ENCODE data around the gene MSRB2.

MSRB2 gene

GRCh38 chr10:23099079-23099478, 3.7 kb downstream of the MSRB2 start:
- no peak overlapping the region for H3K4me3 ChIP-seq
- H3K9ac ChIP-seq (ENCODE audit: insufficient read length), result no peak overlapping the region
- no peak for DNase-seq (ENCODE audit: low read depth, low spot score)
- TF ChIP-seq POLR2AphosphoS5 (IDR thresholded peaks at IDR 0.05; ENCODE audit: borderline replicate concordance, low read depth, low read length) (no peak), EZH2 (IDR thresholded peaks at IDR 0.05) (no peak), FOXP2 (optimal IDR thresholded peaks at IDR 0.05; ENCODE audit: control extremely low read depth, extremely low read length, insufficient read depth) (no peak)
- H3K36me3 ChIP-seq (ENCODE audit: insufficient read depth, low read length), result no peaks in the 10 kb centered on the region
- no peak overlapping the region for H3K27ac ChIP-seq
- no peaks in the 10 kb centered on the region for H3K9me3 ChIP-seq (ENCODE audit: low read depth, low read length)

- no peaks in the 10 kb centered on the region for H3K36me3 ChIP-seq (ENCODE audit: insufficient read depth, low read length)
- TF ChIP-seq EZH2 (IDR thresholded peaks at IDR 0.05), result no peak
- no peak for TF ChIP-seq POLR2AphosphoS5 (IDR thresholded peaks at IDR 0.05; ENCODE audit: borderline replicate concordance, low read depth, low read length)
- TF ChIP-seq FOXP2 (optimal IDR thresholded peaks at IDR 0.05; ENCODE audit: control extremely low read depth, extremely low read length, insufficient read depth), result no peak
- no peak overlapping the region for H3K27ac ChIP-seq
- no peak for DNase-seq (ENCODE audit: low read depth, low spot score)
- H3K9me3 ChIP-seq (ENCODE audit: low read depth, low read length), result no peaks in the 10 kb centered on the region
- no peak overlapping the region for H3K4me3 ChIP-seq
- no peak overlapping the region for H3K9ac ChIP-seq (ENCODE audit: insufficient read length)
Measured at GRCh38 chr10:23099816-23100215, 4.4 kb downstream of the MSRB2 start.

GRCh38 chr10:23100331-23101030, 5.1 kb downstream of the MSRB2 start:
- H3K27ac ChIP-seq, result no peak overlapping the region
- no peak for DNase-seq (ENCODE audit: low read depth, low spot score)
- H3K36me3 ChIP-seq (ENCODE audit: insufficient read depth, low read length), result no peaks in the 10 kb centered on the region
- H3K4me3 ChIP-seq, result no peak overlapping the region
- H3K9me3 ChIP-seq (ENCODE audit: low read depth, low read length), result no peaks in the 10 kb centered on the region
- no peak overlapping the region for H3K9ac ChIP-seq (ENCODE audit: insufficient read length)
- TF ChIP-seq EZH2 (IDR thresholded peaks at IDR 0.05) (no peak), FOXP2 (optimal IDR thresholded peaks at IDR 0.05; ENCODE audit: control extremely low read depth, extremely low read length, insufficient read depth) (no peak), POLR2AphosphoS5 (IDR thresholded peaks at IDR 0.05; ENCODE audit: borderline replicate concordance, low read depth, low read length) (no peak)

GRCh38 chr10:23106331-23107072, 11.1 kb downstream of the MSRB2 start:
- no peak overlapping the region for H3K27ac ChIP-seq
- TF ChIP-seq FOXP2 (optimal IDR thresholded peaks at IDR 0.05; ENCODE audit: control extremely low read depth, extremely low read length, insufficient read depth), result no peak
- no peak for TF ChIP-seq EZH2 (IDR thresholded peaks at IDR 0.05)
- TF ChIP-seq POLR2AphosphoS5 (IDR thresholded peaks at IDR 0.05; ENCODE audit: borderline replicate concordance, low read depth, low read length), result no peak
- no peak for DNase-seq (ENCODE audit: low read depth, low spot score)
- no peaks in the 10 kb centered on the region for H3K36me3 ChIP-seq (ENCODE audit: insufficient read depth, low read length)
- no peaks in the 10 kb centered on the region for H3K9me3 ChIP-seq (ENCODE audit: low read depth, low read length)
- no peak overlapping the region for H3K9ac ChIP-seq (ENCODE audit: insufficient read length)
- H3K4me3 ChIP-seq, result no peak overlapping the region

GRCh38 chr10:23110722-23111516, 15.5 kb downstream of the MSRB2 start:
- TF ChIP-seq FOXP2 (optimal IDR thresholded peaks at IDR 0.05; ENCODE audit: control extremely low read depth, extremely low read length, insufficient read depth) (no peak), POLR2AphosphoS5 (IDR thresholded peaks at IDR 0.05; ENCODE audit: borderline replicate concordance, low read depth, low read length) (no peak), EZH2 (IDR thresholded peaks at IDR 0.05) (no peak)
- no peaks in the 10 kb centered on the region for H3K9me3 ChIP-seq (ENCODE audit: low read depth, low read length)
- H3K36me3 ChIP-seq (ENCODE audit: insufficient read depth, low read length), result no peaks in the 10 kb centered on the region
- H3K4me3 ChIP-seq, result no peak overlapping the region
- H3K9ac ChIP-seq (ENCODE audit: insufficient read length), result no peak overlapping the region
- no peak for DNase-seq (ENCODE audit: low read depth, low spot score)
- H3K27ac ChIP-seq, result no peak overlapping the region

- TF ChIP-seq FOXP2 (optimal IDR thresholded peaks at IDR 0.05; ENCODE audit: control extremely low read depth, extremely low read length, insufficient read depth), result no peak
- no peak for TF ChIP-seq EZH2 (IDR thresholded peaks at IDR 0.05)
- Histone ChIP-seq H3K36me3 (ENCODE audit: insufficient read depth, low read length) (no peaks in the 10 kb centered on the region), H3K9ac (ENCODE audit: insufficient read length) (no peak overlapping the region), H3K4me3 (no peak overlapping the region), H3K9me3 (ENCODE audit: low read depth, low read length) (no peaks in the 10 kb centered on the region), H3K27ac (no peak overlapping the region)
- no peak for DNase-seq (ENCODE audit: low read depth, low spot score)
Measured at GRCh38 chr10:23111517-23112286, 16.3 kb downstream of the MSRB2 start.

- no peak for DNase-seq (ENCODE audit: low read depth, low spot score)
- H3K4me3 ChIP-seq, result no peak overlapping the region
- no peak for TF ChIP-seq POLR2AphosphoS5 (IDR thresholded peaks at IDR 0.05; ENCODE audit: borderline replicate concordance, low read depth, low read length)
- no peak for TF ChIP-seq FOXP2 (optimal IDR thresholded peaks at IDR 0.05; ENCODE audit: control extremely low read depth, extremely low read length, insufficient read depth)
- no peak for TF ChIP-seq EZH2 (IDR thresholded peaks at IDR 0.05)
Measured at GRCh38 chr10:23114228-23114850, 19.0 kb downstream of the MSRB2 start.

More at GRCh38 chr10:23114228-23114850, 19.0 kb downstream of the MSRB2 start:
- Histone ChIP-seq H3K36me3 (ENCODE audit: insufficient read depth, low read length) (no peaks in the 10 kb centered on the region), H3K27ac (no peak overlapping the region), H3K9me3 (ENCODE audit: low read depth, low read length) (no peaks in the 10 kb centered on the region), H3K9ac (ENCODE audit: insufficient read length) (no peak overlapping the region)

All from SK-N-MC (cell line).